PC-9 (cell line): Measurements from ENCODE around the gene XPA. TPM values are rescaled to one million over a fixed set of nuclear protein-coding genes. Genes with fewer than 3 reads are reported as not detected.

Experiments used
- BruUV-seq: library from RNA; stranded (reverse); fragments of 400-500 nt; replicated peaks from 2 replicates; lab custom pipeline; 2021; lab: Mats Ljungman, UMichigan
- CTCF ChIA-PET: fragments of 300-600 bp; sonication (Branson Sonifier 250); formaldehyde crosslinking; loops from one replicate; lab custom pipeline; 2022; ENCODE audit warnings: antibody characterized with exemption; lab: Charles Lee
- POLR2A ChIA-PET: fragments of 300-600 bp; sonication (Branson Sonifier 250); formaldehyde crosslinking; loops from one replicate; lab custom pipeline; 2022; ENCODE audit warnings: antibody characterized with exemption; ENCODE audit not compliant: unreplicated experiment; lab: Charles Lee
- DNase-seq, 2 experiments: peaks; one replicate each; pipeline versions ENCODE4 v3.0.0 to v3.0.0-alpha.2; 2015 to 2022; ENCODE audit warnings: mixed read lengths in 1 of 2
- H2AFZ ChIP-seq: fragments of 200-600 bp; sonication (generic); 2 replicates; pipeline ENCODE4 v1.8.1; 2017; ENCODE audit warnings: antibody characterized with exemption
- H3F3A ChIP-seq: fragments of 200-600 bp; sonication (generic); 2 replicates; pipeline ENCODE4 v1.8.1; 2017; ENCODE audit warnings: antibody characterized with exemption, mild to moderate bottlenecking, low read depth; ENCODE audit not compliant: insufficient read depth
- H3K27ac ChIP-seq: fragments of 200-600 bp; sonication (generic); 2 replicates; pipeline ENCODE4 v1.6.1; 2016; ENCODE audit warnings: mixed run types
- H3K27me3 ChIP-seq: fragments of 200-600 bp; sonication (generic); 2 replicates; pipeline ENCODE4 v1.6.1; 2016; ENCODE audit warnings: low read depth, mixed run types; ENCODE audit not compliant: insufficient read depth
- H3K36me3 ChIP-seq: fragments of 200-600 bp; sonication (generic); 2 replicates; pipeline ENCODE4 v1.6.1; 2016; ENCODE audit warnings: low read depth, mixed run types
- H3K4me1 ChIP-seq: fragments of 200-600 bp; sonication (generic); replicated peaks from 2 replicates; pipeline ENCODE4 v1.6.1; 2016; ENCODE audit warnings: mixed run types; ENCODE audit not compliant: insufficient read depth
- H3K4me2 ChIP-seq: fragments of 200-600 bp; sonication (generic); 2 replicates; pipeline ENCODE4 v1.6.1; 2017; ENCODE audit warnings: mixed run types
- H3K4me3 ChIP-seq: fragments of 200-600 bp; sonication (generic); 2 replicates; pipeline ENCODE4 v1.6.1; 2016; ENCODE audit warnings: mixed run types
- H3K79me2 ChIP-seq: fragments of 200-600 bp; sonication (generic); 2 replicates; pipeline ENCODE4 v1.6.1; 2017; ENCODE audit warnings: low read depth, mixed run types
- H3K9me2 ChIP-seq: fragments of 200-600 bp; sonication (generic); 2 replicates; pipeline ENCODE4 v1.8.1; 2017; ENCODE audit warnings: mild to moderate bottlenecking; ENCODE audit not compliant: insufficient read depth
- H3K9me3 ChIP-seq: fragments of 200-600 bp; sonication (generic); 2 replicates; pipeline ENCODE4 v1.8.1; 2016; ENCODE audit warnings: low read depth; ENCODE audit not compliant: insufficient read depth
- H4K20me1 ChIP-seq: fragments of 200-600 bp; sonication (generic); 2 replicates; pipeline ENCODE4 v1.8.1; 2017; ENCODE audit not compliant: insufficient read depth
- EZH2 ChIP-seq: fragments of 200-600 bp; sonication (generic); IDR thresholded peaks from 2 replicates; pipeline ENCODE4 v1.8.0; 2017; ENCODE audit warnings: antibody characterized with exemption, low read depth
- intact Hi-C: fragments of 100-400 bp; cut with micrococcal nuclease; formaldehyde crosslinking; loops from one replicate; pipeline ENCODE4 v1.10.0; 2022; ENCODE audit not compliant: unreplicated experiment
- total RNA-seq: library from RNA; stranded (reverse); gene quantifications from 2 replicates; pipeline ENCODE4 v1.2.3, GENCODE V29; 2021
- TF ChIP-seq, protein P1 (sequence below): fragments of 200-600 bp; sonication (generic); conservative IDR thresholded peaks from 2 replicates; pipeline ENCODE4 v1.6.1; 2017; ENCODE audit warnings: mixed run types, antibody characterized with exemption, mild to moderate bottlenecking, moderate library complexity

The XPA gene
- total RNA-seq, 1 experiment from 2014 or later: 17.4 TPM

- no peak for TF ChIP-seq EZH2
- TF ChIP-seq, protein P1, sequence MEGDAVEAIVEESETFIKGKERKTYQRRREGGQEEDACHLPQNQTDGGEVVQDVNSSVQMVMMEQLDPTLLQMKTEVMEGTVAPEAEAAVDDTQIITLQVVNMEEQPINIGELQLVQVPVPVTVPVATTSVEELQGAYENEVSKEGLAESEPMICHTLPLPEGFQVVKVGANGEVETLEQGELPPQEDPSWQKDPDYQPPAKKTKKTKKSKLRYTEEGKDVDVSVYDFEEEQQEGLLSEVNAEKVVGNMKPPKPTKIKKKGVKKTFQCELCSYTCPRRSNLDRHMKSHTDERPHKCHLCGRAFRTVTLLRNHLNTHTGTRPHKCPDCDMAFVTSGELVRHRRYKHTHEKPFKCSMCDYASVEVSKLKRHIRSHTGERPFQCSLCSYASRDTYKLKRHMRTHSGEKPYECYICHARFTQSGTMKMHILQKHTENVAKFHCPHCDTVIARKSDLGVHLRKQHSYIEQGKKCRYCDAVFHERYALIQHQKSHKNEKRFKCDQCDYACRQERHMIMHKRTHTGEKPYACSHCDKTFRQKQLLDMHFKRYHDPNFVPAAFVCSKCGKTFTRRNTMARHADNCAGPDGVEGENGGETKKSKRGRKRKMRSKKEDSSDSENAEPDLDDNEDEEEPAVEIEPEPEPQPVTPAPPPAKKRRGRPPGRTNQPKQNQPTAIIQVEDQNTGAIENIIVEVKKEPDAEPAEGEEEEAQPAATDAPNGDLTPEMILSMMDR: no peak
- H3K4me2 ChIP-seq: no peak overlapping the region; the same call in 1 of the 2 replicates
- no peaks in the 10 kb centered on the region for H3F3A ChIP-seq
- H3K4me1 ChIP-seq: no peaks in the 10 kb centered on the region
- ChIA-PET POLR2A (interaction anchor here (0.5 to 0.6 kb wide), 3 partner anchors 23 to 1943 kb away, joined by 3 to 7 read pairs (median 7); no protein-coding TSS in a partner anchor), CTCF (interaction anchor here (0.6 kb wide), 1 partner anchor 114 kb away, joined by 3 read pairs; no protein-coding TSS in a partner anchor)
- no peaks in the 10 kb centered on the region for H3K27me3 ChIP-seq
- no peak overlapping the region for H3K4me3 ChIP-seq
- H4K20me1 ChIP-seq: no peaks in the 10 kb centered on the region
- no peaks in the 10 kb centered on the region for H3K9me3 ChIP-seq
- intact Hi-C loops: no loop called here
- no TSS peak for BruUV-seq
- no peaks in the 10 kb centered on the region for H3K9me2 ChIP-seq
- no peak overlapping the region for H2AFZ ChIP-seq
- no peak overlapping the region for H3K27ac ChIP-seq
- H3K79me2 ChIP-seq: no peaks in the 10 kb centered on the region
- H3K36me3 ChIP-seq: no peaks in the 10 kb centered on the region
- no peak for DNase-seq
These were observed 40.3 kb upstream of the XPA start for GRCh38 chr9:97737429-97737828.

GRCh38 chr9:97735070-97735600, 38.0 kb upstream of the XPA start:
- Histone ChIP-seq H3K9me2 (no peaks in the 10 kb centered on the region), H4K20me1 (no peaks in the 10 kb centered on the region), H3K27ac (no peak overlapping the region), H3K4me1 (no peaks in the 10 kb centered on the region), H3K4me3 (no peak overlapping the region), H3K9me3 (no peaks in the 10 kb centered on the region), H3K27me3 (no peaks in the 10 kb centered on the region), H3K36me3 (no peaks in the 10 kb centered on the region), H3K79me2 (no peaks in the 10 kb centered on the region), H3F3A (no peaks in the 10 kb centered on the region), H3K4me2 (no peak overlapping the region), H2AFZ (no peak overlapping the region)
- ChIA-PET POLR2A (interaction anchor here (0.5 kb wide), 1 partner anchor 119 kb away, joined by 3 read pairs; no protein-coding TSS in a partner anchor), CTCF (no interaction called here)
- TF ChIP-seq, protein P1: no peak
- TF ChIP-seq EZH2: no peak
- no peak for DNase-seq
- no TSS peak for BruUV-seq
- intact Hi-C loops: no loop called here

DNA sequence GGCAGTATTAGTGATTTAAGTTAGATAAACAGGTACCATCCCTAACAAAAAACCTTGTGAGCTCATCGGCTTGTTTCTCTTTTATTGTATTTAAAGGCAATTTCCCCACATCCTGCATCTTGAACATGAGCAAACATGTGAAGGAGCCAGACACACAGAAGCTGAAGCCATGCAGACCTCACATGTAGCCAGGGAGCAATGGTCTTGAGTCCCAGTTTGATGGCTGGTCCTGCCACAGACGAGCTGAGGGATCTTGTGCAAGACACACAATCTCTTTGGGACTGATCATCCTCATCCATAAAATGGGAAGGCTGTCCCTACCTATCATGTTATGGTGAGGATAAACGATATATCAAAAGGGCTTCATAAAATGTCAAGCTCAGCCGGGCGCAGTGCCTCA, 29.6 kb upstream of the XPA start:
- TF ChIP-seq, protein P1: no peak
- TF ChIP-seq EZH2: no peak
- BruUV-seq: no TSS peak
- DNase-seq: no peak
- Histone ChIP-seq H3K4me3 (no peak overlapping the region), H3K36me3 (no peaks in the 10 kb centered on the region), H3K27me3 (no peaks in the 10 kb centered on the region), H3K4me2 (no peak overlapping the region), H2AFZ (no peak overlapping the region), H3K79me2 (no peaks in the 10 kb centered on the region), H3K9me2 (no peaks in the 10 kb centered on the region), H3K4me1 (peaks cover 8% of the 10 kb centered on the region; the same call in 1 of the 2 replicates), H3K9me3 (no peaks in the 10 kb centered on the region), H3F3A (no peaks in the 10 kb centered on the region), H4K20me1 (no peaks in the 10 kb centered on the region), H3K27ac (no peak overlapping the region)
- intact Hi-C loops: no loop called here
- ChIA-PET POLR2A (interaction anchor here (0.6 kb wide), 1 partner anchor 72 kb away, joined by 28 read pairs; no protein-coding TSS in a partner anchor), CTCF (no interaction called here)
